Activated gamma-delta T cell treated with anti-CD3 and anti-CD28 coated beads, Interleukin-2, amount 50 U/mL, for 16 hours (primary cell): ENCODE measurements around the gene MLST8.

Experiments
- DNase-seq: peaks from one replicate; pipeline ENCODE4 v3.0.0-alpha.2; 2020; ENCODE audit warnings: low read depth

MLST8 gene

GRCh38 chr16:2173366-2173765, 31.9 kb upstream of the MLST8 start:
- DNase-seq = no peak

- DNase-seq = no peak
Observed at GRCh38 chr16:2173916-2174315, 31.3 kb upstream of the MLST8 start.

- no peak for DNase-seq
Observed at GRCh38 chr16:2174396-2175131, 30.7 kb upstream of the MLST8 start.

GRCh38 chr16:2175454-2175853, 29.8 kb upstream of the MLST8 start:
- DNase-seq = no peak

- DNase-seq = no peak
Observed at GRCh38 chr16:2176047-2176446, 29.2 kb upstream of the MLST8 start.

GRCh38 chr16:2177101-2177500, 28.2 kb upstream of the MLST8 start:
- no peak for DNase-seq

- no peak for DNase-seq
Observed at GRCh38 chr16:2177561-2177960, 27.7 kb upstream of the MLST8 start.

GRCh38 chr16:2178321-2179106, 26.7 kb upstream of the MLST8 start:
- no peak for DNase-seq

- no peak for DNase-seq
Observed at GRCh38 chr16:2179107-2179501, 26.1 kb upstream of the MLST8 start.

- DNase-seq = no peak
Observed at GRCh38 chr16:2179576-2179975, 25.7 kb upstream of the MLST8 start.

- DNase-seq = no peak
Observed at GRCh38 chr16:2180461-2180860, 24.8 kb upstream of the MLST8 start.

GRCh38 chr16:2180962-2181923, 24.0 kb upstream of the MLST8 start:
- DNase-seq = no peak

GRCh38 chr16:2181952-2182351, 23.3 kb upstream of the MLST8 start:
- DNase-seq = no peak

- DNase-seq = no peak
Observed at GRCh38 chr16:2183671-2184070, 21.6 kb upstream of the MLST8 start.

- DNase-seq = no peak
Observed at GRCh38 chr16:2184346-2184745, 20.9 kb upstream of the MLST8 start.

- no peak for DNase-seq
Observed at GRCh38 chr16:2184962-2185361, 20.3 kb upstream of the MLST8 start.

GRCh38 chr16:2186064-2186463, 19.2 kb upstream of the MLST8 start:
- DNase-seq = no peak

- no peak for DNase-seq
Observed at GRCh38 chr16:2186505-2186904, 18.7 kb upstream of the MLST8 start.

GRCh38 chr16:2187212-2187611, 18.0 kb upstream of the MLST8 start:
- DNase-seq = no peak

- DNase-seq = no peak
Observed at GRCh38 chr16:2188395-2188794, 16.9 kb upstream of the MLST8 start.

- DNase-seq = no peak
Observed at GRCh38 chr16:2189252-2189893, 15.9 kb upstream of the MLST8 start.
